Karpas-422 (cell line): ENCODE data around the gene ITPR2. TPM values are rescaled to one million over a fixed set of nuclear protein-coding genes. Genes with fewer than 3 reads are reported as not detected.

Experiments
- DNase-seq: peaks from one replicate; pipeline ENCODE4 v3.0.0-alpha.2; 2015
- H2AFZ ChIP-seq: fragments of 200-600 bp; sonication (generic); 2 replicates; pipeline ENCODE4 v1.6.1; 2014; ENCODE audit warnings: antibody characterized with exemption, low read length, mixed read lengths
- H3K27ac ChIP-seq: fragments of 200-600 bp; sonication (generic); 2 replicates; pipeline ENCODE4 v1.5.1; 2014; ENCODE audit warnings: mild to moderate bottlenecking, low read length, moderate library complexity
- H3K27me3 ChIP-seq: fragments of 200-600 bp; sonication (generic); 2 replicates; pipeline ENCODE4 v1.6.1; 2014; ENCODE audit warnings: low read length, mixed read lengths
- H3K36me3 ChIP-seq: fragments of 200-600 bp; sonication (generic); 2 replicates; pipeline ENCODE4 v1.6.1; 2014; ENCODE audit warnings: low read length, mixed read lengths; ENCODE audit not compliant: insufficient read depth
- H3K4me1 ChIP-seq: fragments of 200-600 bp; sonication (generic); 2 replicates; pipeline ENCODE4 v1.6.1; 2014; ENCODE audit warnings: mild to moderate bottlenecking, low read length, mixed read lengths
- H3K4me2 ChIP-seq: fragments of 200-600 bp; sonication (generic); 2 replicates; pipeline ENCODE4 v1.6.1; 2014; ENCODE audit warnings: low read length, low read depth, mild to moderate bottlenecking; ENCODE audit not compliant: poor library complexity, severe bottlenecking
- H3K4me3 ChIP-seq: fragments of 200-600 bp; sonication (generic); 2 replicates; pipeline ENCODE4 v1.5.1; 2014; ENCODE audit warnings: mild to moderate bottlenecking, antibody characterized with exemption, low read length, mixed read lengths
- H3K79me2 ChIP-seq: fragments of 200-600 bp; sonication (generic); 2 replicates; pipeline ENCODE4 v1.6.1; 2014; ENCODE audit warnings: mild to moderate bottlenecking, low read length, mixed read lengths
- H3K9ac ChIP-seq: fragments of 200-600 bp; sonication (generic); 2 replicates; pipeline ENCODE4 v1.6.0; 2014; ENCODE audit warnings: low read length
- H3K9me2 ChIP-seq: fragments of 200-600 bp; sonication (generic), shearing (Covaris generic); replicated peaks from 2 replicates; pipeline ENCODE4 v1.6.0; 2014; ENCODE audit warnings: mild to moderate bottlenecking, low read length, moderate library complexity; ENCODE audit not compliant: insufficient read depth
- H3K9me3 ChIP-seq: fragments of 300-700, 200-600 bp; sonication (generic); 2 replicates; pipeline ENCODE4 v1.6.1; 2014; ENCODE audit warnings: low read length, mixed read lengths
- H4K20me1 ChIP-seq: fragments of 200-600 bp; sonication (generic); 2 replicates; pipeline ENCODE4 v1.6.1; 2014; ENCODE audit warnings: mild to moderate bottlenecking, antibody characterized with exemption, low read length, low read depth; ENCODE audit not compliant: insufficient read depth
- total RNA-seq: library from RNA; depleted of rRNA; stranded (reverse); fragments of >200 nt; shearing (Covaris generic); gene quantifications from 2 replicates; pipeline ENCODE4 v1.2.3, GENCODE V29; 2014; ENCODE audit warnings: low replicate concordance

The ITPR2 gene
- total RNA-seq, 1 experiment from 2014 or later = 128 TPM

DNA sequence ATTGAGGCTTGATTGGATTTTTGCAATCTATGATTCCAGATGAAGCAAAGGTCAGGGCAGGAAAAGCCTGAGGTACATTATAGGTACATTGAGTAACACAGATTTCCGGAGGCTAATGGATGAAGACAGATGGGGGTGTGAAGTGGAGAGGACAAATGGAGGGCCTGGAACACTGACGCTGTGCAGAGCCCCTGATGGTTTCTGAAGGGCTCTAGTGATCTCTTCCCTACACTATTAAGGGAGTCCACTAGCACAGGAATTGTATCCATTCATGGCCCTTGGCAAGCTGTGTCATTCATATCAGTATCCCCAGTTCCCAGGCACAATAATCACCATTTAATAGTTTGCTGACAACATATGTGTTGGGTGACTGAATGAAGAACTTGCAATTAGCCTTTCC, 284.8 kb downstream of the ITPR2 start:
- Histone ChIP-seq H3K9me2 (no peaks in the 10 kb centered on the region), H3K36me3 (peaks cover 29% of the 10 kb centered on the region), H3K4me2 (no peak overlapping the region), H3K27me3 (no peaks in the 10 kb centered on the region), H3K9me3 (no peaks in the 10 kb centered on the region), H3K4me1 (no peaks in the 10 kb centered on the region), H3K27ac (no peak overlapping the region), H3K9ac (no peak overlapping the region), H3K4me3 (no peak overlapping the region), H3K79me2 (no peaks in the 10 kb centered on the region), H4K20me1 (no peaks in the 10 kb centered on the region), H2AFZ (no peak overlapping the region)
- no peak for DNase-seq

DNA sequence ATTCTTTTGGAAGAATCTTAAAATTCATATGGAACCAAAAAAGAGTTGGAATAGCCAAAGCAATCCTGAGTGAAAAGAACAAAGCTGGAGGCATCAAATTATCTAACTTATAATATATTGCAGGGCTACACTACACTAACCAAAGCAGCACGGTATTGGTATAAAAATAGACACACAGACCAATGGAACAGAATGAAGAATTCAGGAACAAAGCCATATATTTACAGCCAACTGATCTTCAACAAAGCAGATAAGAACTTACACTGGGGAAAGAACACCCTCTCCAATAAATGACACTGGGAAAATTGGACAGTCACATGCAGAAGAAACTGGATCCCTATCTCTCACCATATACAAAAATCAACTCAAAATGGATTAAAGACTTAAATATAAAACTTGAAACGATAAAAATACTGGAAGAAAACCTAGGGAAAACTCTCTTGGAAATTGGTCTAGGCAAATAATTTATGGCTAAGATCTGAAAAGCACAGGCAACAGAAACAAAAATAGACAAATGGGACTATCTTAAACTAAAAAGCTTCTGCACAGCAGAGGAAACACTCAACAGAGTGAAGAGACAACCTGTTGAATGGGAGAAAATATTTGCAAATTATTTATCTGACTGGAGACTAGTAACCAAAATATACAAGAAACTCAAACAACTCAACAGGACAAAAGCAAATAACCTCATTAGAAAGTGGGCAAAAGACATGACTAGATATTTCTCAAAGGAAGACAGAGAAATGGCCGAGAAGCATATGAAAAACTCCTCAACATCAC, 286.3 kb downstream of the ITPR2 start:
- no peak for DNase-seq
- peaks cover 29% of the 10 kb centered on the region for H3K36me3 ChIP-seq

DNA sequence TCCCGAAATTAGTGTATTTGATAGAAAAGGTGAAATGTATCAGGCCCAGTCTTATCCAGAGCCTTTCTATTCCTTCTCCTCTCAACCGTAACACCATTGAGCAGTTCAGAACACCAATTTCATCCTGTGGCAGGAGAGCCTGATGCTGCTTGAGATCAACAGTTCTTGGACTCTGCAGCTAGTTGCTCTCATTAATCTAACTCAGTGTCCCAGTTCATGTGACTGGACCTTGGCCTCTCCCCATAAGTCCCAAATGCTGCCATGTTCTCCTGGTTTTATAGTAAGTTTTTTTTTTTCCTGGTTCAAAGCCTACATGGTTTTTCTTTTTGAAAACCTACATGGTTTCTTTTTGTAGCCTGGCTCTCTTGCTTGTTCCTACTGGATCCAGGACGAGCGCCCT, 293.9 kb downstream of the ITPR2 start:
- no peak overlapping the region for H3K27ac ChIP-seq
- no peak overlapping the region for H3K9ac ChIP-seq
- H3K79me2 ChIP-seq = no peaks in the 10 kb centered on the region
- H3K9me3 ChIP-seq = no peaks in the 10 kb centered on the region
- no peaks in the 10 kb centered on the region for H3K36me3 ChIP-seq
- H3K27me3 ChIP-seq = no peaks in the 10 kb centered on the region
- H3K4me1 ChIP-seq = peaks cover 3% of the 10 kb centered on the region; the same call in 1 of the 2 replicates
- H3K4me3 ChIP-seq = no peak overlapping the region
- H4K20me1 ChIP-seq = no peaks in the 10 kb centered on the region
- H2AFZ ChIP-seq = no peak overlapping the region
- DNase-seq = no peak
- no peaks in the 10 kb centered on the region for H3K9me2 ChIP-seq
- H3K4me2 ChIP-seq = no peak overlapping the region

More for the DNA sequence above, 286.3 kb downstream of the ITPR2 start:
- Histone ChIP-seq H3K4me2 (no peak overlapping the region), H4K20me1 (no peaks in the 10 kb centered on the region), H3K27me3 (no peaks in the 10 kb centered on the region), H3K9me3 (no peaks in the 10 kb centered on the region), H3K4me1 (no peaks in the 10 kb centered on the region), H3K79me2 (no peaks in the 10 kb centered on the region), H3K9ac (no peak overlapping the region), H3K4me3 (no peak overlapping the region), H3K27ac (no peak overlapping the region), H3K9me2 (no peaks in the 10 kb centered on the region), H2AFZ (no peak overlapping the region)

- Histone ChIP-seq H3K4me3 (no peak overlapping the region), H3K4me2 (no peak overlapping the region), H2AFZ (no peak overlapping the region), H3K36me3 (no peaks in the 10 kb centered on the region), H3K79me2 (no peaks in the 10 kb centered on the region), H3K9me3 (no peaks in the 10 kb centered on the region), H3K4me1 (peaks cover 3% of the 10 kb centered on the region; the same call in 1 of the 2 replicates), H3K9me2 (no peaks in the 10 kb centered on the region), H4K20me1 (no peaks in the 10 kb centered on the region), H3K27ac (no peak overlapping the region), H3K9ac (no peak overlapping the region), H3K27me3 (no peaks in the 10 kb centered on the region)
- DNase-seq = no peak
These were observed 295.3 kb downstream of the ITPR2 start for GRCh38 chr12:26537651-26538050.

- H3K36me3 ChIP-seq = no peaks in the 10 kb centered on the region
- no peaks in the 10 kb centered on the region for H3K79me2 ChIP-seq
- H4K20me1 ChIP-seq = no peaks in the 10 kb centered on the region
- no peaks in the 10 kb centered on the region for H3K27me3 ChIP-seq
- H3K4me1 ChIP-seq = peaks cover 3% of the 10 kb centered on the region; the same call in 1 of the 2 replicates
- no peaks in the 10 kb centered on the region for H3K9me3 ChIP-seq
- H3K4me2 ChIP-seq = no peak overlapping the region
- H3K9me2 ChIP-seq = no peaks in the 10 kb centered on the region
- no peak for DNase-seq
- H3K9ac ChIP-seq = no peak overlapping the region
- no peak overlapping the region for H3K27ac ChIP-seq
- H2AFZ ChIP-seq = no peak overlapping the region
- no peak overlapping the region for H3K4me3 ChIP-seq
These were observed 295.9 kb downstream of the ITPR2 start for GRCh38 chr12:26537126-26537525.

GRCh38 chr12:26535826-26536225, 297.2 kb downstream of the ITPR2 start:
- H3K9me2 ChIP-seq = no peaks in the 10 kb centered on the region
- H3K9ac ChIP-seq = no peak overlapping the region
- no peak overlapping the region for H3K4me2 ChIP-seq
- H3K27ac ChIP-seq = no peak overlapping the region
- no peak overlapping the region for H3K4me3 ChIP-seq
- H4K20me1 ChIP-seq = no peaks in the 10 kb centered on the region
- DNase-seq = no peak
- H3K27me3 ChIP-seq = no peaks in the 10 kb centered on the region
- no peaks in the 10 kb centered on the region for H3K36me3 ChIP-seq
- peaks cover 5% of the 10 kb centered on the region; the same call in 1 of the 2 replicates for H3K79me2 ChIP-seq
- peaks cover 3% of the 10 kb centered on the region; the same call in 1 of the 2 replicates for H3K4me1 ChIP-seq
- no peak overlapping the region for H2AFZ ChIP-seq
- H3K9me3 ChIP-seq = no peaks in the 10 kb centered on the region

- Histone ChIP-seq H3K79me2 (peaks cover 5% of the 10 kb centered on the region; the same call in 1 of the 2 replicates), H3K36me3 (no peaks in the 10 kb centered on the region), H2AFZ (no peak overlapping the region), H3K4me3 (no peak overlapping the region), H3K9me3 (no peaks in the 10 kb centered on the region), H3K27me3 (no peaks in the 10 kb centered on the region), H3K9ac (no peak overlapping the region), H3K4me1 (no peaks in the 10 kb centered on the region), H4K20me1 (no peaks in the 10 kb centered on the region), H3K4me2 (no peak overlapping the region), H3K9me2 (no peaks in the 10 kb centered on the region), H3K27ac (no peak overlapping the region)
- DNase-seq = no peak
These were observed 298.9 kb downstream of the ITPR2 start for GRCh38 chr12:26534071-26534470.

DNA sequence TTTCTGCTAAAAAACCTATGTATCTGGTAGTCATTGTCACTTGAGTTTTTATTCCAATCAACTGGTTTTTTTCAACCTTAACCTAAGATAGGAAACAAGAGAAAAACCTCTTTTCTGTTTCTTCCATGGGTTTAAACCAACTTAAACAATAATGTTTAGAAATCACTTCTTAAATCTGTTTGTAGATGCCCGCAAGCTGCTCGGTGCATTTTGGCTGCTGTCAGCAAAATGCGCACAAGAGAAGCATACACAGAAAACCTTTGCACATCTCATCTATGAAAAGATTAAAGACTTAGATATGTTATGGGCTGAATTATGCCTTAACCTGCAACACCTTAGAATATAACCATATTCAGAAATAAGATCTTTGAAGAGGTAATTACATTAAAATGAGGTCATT, 299.8 kb downstream of the ITPR2 start:
- no peak overlapping the region for H3K4me2 ChIP-seq
- DNase-seq = no peak
- no peaks in the 10 kb centered on the region for H3K4me1 ChIP-seq
- no peak overlapping the region for H2AFZ ChIP-seq
- no peaks in the 10 kb centered on the region for H3K27me3 ChIP-seq
- no peaks in the 10 kb centered on the region for H3K36me3 ChIP-seq
- H3K4me3 ChIP-seq = no peak overlapping the region
- no peaks in the 10 kb centered on the region for H3K9me2 ChIP-seq
- H3K9me3 ChIP-seq = no peaks in the 10 kb centered on the region
- no peak overlapping the region for H3K9ac ChIP-seq
- no peak overlapping the region for H3K27ac ChIP-seq
- H4K20me1 ChIP-seq = no peaks in the 10 kb centered on the region
- peaks cover 5% of the 10 kb centered on the region; the same call in 1 of the 2 replicates for H3K79me2 ChIP-seq
